Skeletal muscle tissue (tissue), 4 donors: ENCODE results near the gene SLC25A41. TPM values are rescaled to one million over a fixed set of nuclear protein-coding genes. Genes with fewer than 3 reads are reported as not detected.

Experiments
- H3K27ac ChIP-seq: one replicate; pipeline ENCODE4 v1.7.0; 2013; ENCODE audit warnings: mild to moderate bottlenecking, low read depth, low read length, inconsistent platforms
- H3K27me3 ChIP-seq, 3 donors: one replicate each; pipeline ENCODE4 v1.7.0; 2013; ENCODE audit warnings: low read length in 3 of 3; ENCODE audit not compliant: control insufficient read depth in 3 of 3, insufficient read depth in 3 of 3
- H3K36me3 ChIP-seq, 3 donors: one replicate each; pipeline ENCODE4 v1.7.0; 2013; ENCODE audit warnings: low read length in 3 of 3; ENCODE audit not compliant: control insufficient read depth in 3 of 3, insufficient read depth in 3 of 3
- H3K4me1 ChIP-seq, 3 donors: one replicate each; pipeline ENCODE4 v1.7.0; 2013; ENCODE audit warnings: low read length in 3 of 3, mild to moderate bottlenecking in 3 of 3; ENCODE audit not compliant: control insufficient read depth in 3 of 3, insufficient read depth in 3 of 3
- H3K4me3 ChIP-seq, 3 donors: one replicate each; pipeline ENCODE4 v1.7.0; 2013; ENCODE audit warnings: low read length in 3 of 3
- H3K9ac ChIP-seq, 3 donors: one replicate each; pipeline ENCODE4 v1.7.0; 2013; ENCODE audit warnings: low read length in 3 of 3, mild to moderate bottlenecking in 3 of 3, moderate library complexity in 2 of 3, low read depth in 1 of 3
- H3K9me3 ChIP-seq, 3 donors: one replicate each; pipeline ENCODE4 v1.7.0; 2013; ENCODE audit warnings: low read length in 3 of 3; ENCODE audit not compliant: control insufficient read depth in 3 of 3
- total RNA-seq: library from RNA; depleted of rRNA; stranded (reverse); fragments of >200 nt; gene quantifications from one replicate; pipeline ENCODE4 v1.2.3, GENCODE V29; 2014
- donor health status: Osteomylitis.

Gene SLC25A41
- total RNA-seq, 1 donor from 2014 or later, result 0.52 TPM

GRCh38 chr19:6452223-6452614 is 18.7 kb upstream of the SLC25A41 start:
- Histone ChIP-seq H3K36me3 (peaks cover 36 to 45% (median 37%) of the 10 kb centered on the region in 3 donors), H3K4me3 (no peak overlapping the region), H3K9ac (no peak overlapping the region), H3K9me3 (peaks cover 0 to 5% (median 3%) of the 10 kb centered on the region in 3 donors), H3K4me1 (no peaks in the 10 kb centered on the region), H3K27ac (no peak overlapping the region), H3K27me3 (no peaks in the 10 kb centered on the region)

GRCh38 chr19:6451583-6452222 is 18.1 kb upstream of the SLC25A41 start:
- Histone ChIP-seq H3K9me3 (peaks cover 0 to 5% (median 3%) of the 10 kb centered on the region in 3 donors), H3K36me3 (peaks cover 38 to 48% (median 41%) of the 10 kb centered on the region in 3 donors), H3K4me1 (no peaks in the 10 kb centered on the region)

GRCh38 chr19:6450166-6450565 is 16.6 kb upstream of the SLC25A41 start:
- Histone ChIP-seq H3K9ac (no peak overlapping the region), H3K36me3 (peaks cover 38 to 49% (median 41%) of the 10 kb centered on the region in 3 donors)

More at GRCh38 chr19:6451583-6452222, 18.1 kb upstream of the SLC25A41 start:
- H3K9ac ChIP-seq, result no peak overlapping the region
- H3K27ac ChIP-seq, result no peak overlapping the region
- no peak overlapping the region for H3K4me3 ChIP-seq
- H3K27me3 ChIP-seq, result no peaks in the 10 kb centered on the region

DNA sequence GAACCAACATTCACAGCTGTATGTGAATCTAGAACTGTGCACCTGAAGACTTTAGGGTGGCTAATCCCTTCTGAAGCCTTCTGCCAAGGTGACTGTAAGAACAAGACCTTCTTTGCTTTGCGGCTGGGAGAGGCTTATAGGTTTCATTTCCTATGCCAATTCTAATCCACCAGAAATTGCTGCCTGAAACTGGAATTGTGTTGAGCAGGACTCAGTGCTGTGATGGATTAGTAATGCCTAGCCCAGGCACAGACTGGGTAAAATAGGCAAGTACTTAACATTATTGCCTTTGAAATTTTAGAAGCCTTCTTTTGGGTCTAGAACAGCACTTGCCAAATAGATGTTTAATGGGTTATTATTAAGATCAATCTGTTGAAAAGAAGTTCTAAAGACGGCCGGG is 14.5 kb upstream of the SLC25A41 start:
- Histone ChIP-seq H3K27ac (no peak overlapping the region), H3K9me3 (no peaks in the 10 kb centered on the region), H3K27me3 (no peaks in the 10 kb centered on the region), H3K36me3 (peaks cover 23 to 29% (median 23%) of the 10 kb centered on the region in 3 donors), H3K4me1 (no peaks in the 10 kb centered on the region), H3K9ac (no peak overlapping the region), H3K4me3 (no peak overlapping the region)

More at GRCh38 chr19:6450166-6450565, 16.6 kb upstream of the SLC25A41 start:
- no peaks in the 10 kb centered on the region for H3K27me3 ChIP-seq
- no peaks in the 10 kb centered on the region for H3K4me1 ChIP-seq
- H3K27ac ChIP-seq, result no peak overlapping the region
- H3K9me3 ChIP-seq, result peaks cover 0 to 5% (median 3%) of the 10 kb centered on the region in 3 donors
- H3K4me3 ChIP-seq, result no peak overlapping the region

DNA sequence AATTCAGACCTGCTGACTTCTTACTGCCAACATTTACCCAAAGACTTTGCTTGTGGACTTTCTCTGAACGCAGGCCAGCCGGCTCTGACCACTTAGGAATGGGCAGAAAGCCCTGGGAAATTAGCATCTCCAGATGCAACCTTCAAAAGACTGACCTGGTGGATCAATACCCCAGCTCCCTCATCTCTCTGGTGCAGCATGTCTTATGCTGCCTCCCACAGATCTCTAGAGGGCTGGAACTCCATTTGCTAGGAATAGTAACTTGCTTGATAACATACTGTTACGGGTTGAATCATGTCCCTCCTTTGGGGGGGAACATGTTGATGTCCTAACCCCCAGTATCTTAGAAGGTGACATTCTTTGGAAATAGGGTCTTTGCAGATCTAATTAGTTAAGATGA is 12.9 kb upstream of the SLC25A41 start:
- Histone ChIP-seq H3K27ac (no peak overlapping the region), H3K9ac (no peak overlapping the region), H3K4me3 (no peak overlapping the region), H3K4me1 (no peaks in the 10 kb centered on the region), H3K36me3 (peaks cover 8 to 22% (median 19%) of the 10 kb centered on the region in 3 donors), H3K9me3 (no peaks in the 10 kb centered on the region), H3K27me3 (no peaks in the 10 kb centered on the region)

GRCh38 chr19:6443986-6444385 is 10.4 kb upstream of the SLC25A41 start:
- Histone ChIP-seq H3K4me3 (no peak overlapping the region), H3K27ac (no peak overlapping the region), H3K9ac (no peak overlapping the region), H3K4me1 (no peaks in the 10 kb centered on the region), H3K9me3 (no peaks in the 10 kb centered on the region), H3K36me3 (peaks cover 6 to 14% (median 10%) of the 10 kb centered on the region in 3 donors), H3K27me3 (no peaks in the 10 kb centered on the region)

DNA sequence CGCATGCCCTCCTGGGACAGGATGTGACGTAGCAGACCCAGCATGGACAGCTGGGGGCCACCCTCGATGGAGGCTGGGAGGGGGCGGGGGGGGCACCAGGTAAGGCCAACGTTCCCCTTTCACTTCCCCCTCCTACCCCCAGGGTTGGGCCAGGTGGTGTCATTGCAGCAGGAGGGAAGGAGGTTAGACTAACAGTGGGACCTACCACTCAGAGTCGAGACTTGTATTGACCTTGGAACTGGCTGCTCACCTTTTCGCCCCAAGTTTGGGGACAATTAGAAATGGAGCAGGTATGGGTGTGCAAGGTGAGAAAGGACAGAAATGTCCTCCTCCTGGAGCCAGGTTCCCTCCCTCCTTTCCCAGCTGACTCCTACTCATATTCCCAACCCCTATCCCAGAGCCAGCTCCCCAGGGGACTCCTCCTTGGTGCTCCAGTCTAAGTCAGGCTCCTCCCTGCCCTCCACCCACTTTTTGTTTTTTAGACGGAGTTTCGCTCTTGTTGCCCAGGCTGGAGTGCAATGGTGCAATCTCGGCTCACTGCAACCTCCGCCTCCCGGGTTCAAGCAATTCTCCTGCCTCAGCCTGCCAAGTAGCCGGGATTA is 8.6 kb upstream of the SLC25A41 start:
- no peak overlapping the region for H3K27ac ChIP-seq
- H3K4me3 ChIP-seq, result no peak overlapping the region
- no peaks in the 10 kb centered on the region for H3K9me3 ChIP-seq
- H3K36me3 ChIP-seq, result peaks cover 6 to 14% (median 10%) of the 10 kb centered on the region in 3 donors
- H3K9ac ChIP-seq, result no peak overlapping the region
- no peaks in the 10 kb centered on the region for H3K27me3 ChIP-seq
- H3K4me1 ChIP-seq, result no peaks in the 10 kb centered on the region

- Histone ChIP-seq H3K9me3 (no peaks in the 10 kb centered on the region), H3K9ac (no peak overlapping the region), H3K4me3 (no peak overlapping the region), H3K27ac (no peak overlapping the region), H3K36me3 (peaks cover under 1 to 5% (median 2%) of the 10 kb centered on the region in 3 donors), H3K4me1 (no peaks in the 10 kb centered on the region), H3K27me3 (no peaks in the 10 kb centered on the region)
These were observed 7.3 kb upstream of the SLC25A41 start for GRCh38 chr19:6440905-6441304.

DNA sequence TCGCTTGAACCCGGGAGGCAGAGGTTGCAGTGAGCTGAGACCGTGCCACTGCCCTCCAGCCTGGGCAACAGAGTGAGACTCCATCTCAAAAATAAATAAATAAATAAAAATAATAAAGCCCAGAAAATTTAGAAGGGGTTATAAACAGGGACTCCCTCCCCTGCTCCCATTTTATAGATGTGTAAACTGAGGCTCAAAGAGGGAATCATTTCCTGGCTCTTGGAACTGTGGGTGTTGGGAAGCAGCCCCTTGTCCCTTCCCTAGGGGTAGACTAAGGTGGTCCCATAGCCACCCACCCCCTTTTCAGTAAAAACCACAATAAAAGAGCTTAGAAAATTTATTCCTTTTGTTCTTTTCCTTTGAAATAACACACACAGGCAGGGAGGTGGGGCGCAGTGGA is 6.2 kb upstream of the SLC25A41 start:
- no peaks in the 10 kb centered on the region for H3K36me3 ChIP-seq
- H3K4me3 ChIP-seq, result no peak overlapping the region
- no peaks in the 10 kb centered on the region for H3K4me1 ChIP-seq
- no peak overlapping the region for H3K27ac ChIP-seq
- no peaks in the 10 kb centered on the region for H3K27me3 ChIP-seq
- no peak overlapping the region for H3K9ac ChIP-seq
- no peaks in the 10 kb centered on the region for H3K9me3 ChIP-seq

- Histone ChIP-seq H3K36me3 (no peaks in the 10 kb centered on the region), H3K27me3 (peaks cover 0 to 16% (median 0%) of the 10 kb centered on the region in 3 donors), H3K27ac (no peak overlapping the region), H3K9me3 (no peaks in the 10 kb centered on the region), H3K4me3 (no peak overlapping the region), H3K4me1 (no peaks in the 10 kb centered on the region), H3K9ac (no peak overlapping the region)
These were observed 398 bp downstream of the SLC25A41 start for GRCh38 chr19:6433165-6433564.
